WTC11 (cell line): ENCODE data around the gene PALB2. TPM values are rescaled to one million over a fixed set of nuclear protein-coding genes. Genes with fewer than 3 reads are reported as not detected.

Experiments
- ATAC-seq: fragments of 200-7000 bp; cut with Tn5 transposase; 2 replicates; pipeline ENCODE4 v1.10.0; 2021; ENCODE audit warnings: mild to moderate bottlenecking, moderate library complexity
- CTCF ChIA-PET: fragments of 300-600 bp; sonication (Branson Sonifier 250); formaldehyde crosslinking; loops from one replicate; lab custom pipeline; 2021; ENCODE audit warnings: antibody characterized with exemption; lab: Charles Lee
- POLR2A ChIA-PET: fragments of 350-600 bp; sonication (Branson Sonifier 250); formaldehyde crosslinking; loops from one replicate; lab custom pipeline; 2021; ENCODE audit warnings: antibody characterized with exemption; lab: Charles Lee
- DNase-seq: peaks from one replicate; pipeline ENCODE4 v3.0.0; 2021; ENCODE audit warnings: low spot score
- H3K27ac Mint-ChIP-seq: 2 replicates; pipeline ENCODE4 v1.8.0; 2021; ENCODE audit warnings: mixed read lengths
- H3K27me3 Mint-ChIP-seq: 2 replicates; pipeline ENCODE4 v1.8.0; 2021; ENCODE audit warnings: low read depth, mild to moderate bottlenecking, moderate library complexity, mixed read lengths
- H3K36me3 Mint-ChIP-seq: 2 replicates; pipeline ENCODE4 v1.8.0; 2021; ENCODE audit warnings: mixed read lengths
- H3K4me1 Mint-ChIP-seq: 2 replicates; pipeline ENCODE4 v1.8.0; 2022; ENCODE audit warnings: mixed read lengths
- H3K4me3 Mint-ChIP-seq: 2 replicates; pipeline ENCODE4 v1.8.0; 2021; ENCODE audit warnings: mild to moderate bottlenecking, moderate library complexity, mixed read lengths
- H3K9me3 Mint-ChIP-seq: 2 replicates; pipeline ENCODE4 v1.8.0; 2021; ENCODE audit warnings: mixed read lengths
- E2F1 ChIP-seq: sonication (generic); formaldehyde crosslinking; IDR thresholded peaks from 2 replicates; pipeline ENCODE4 v1.8.0; 2022; ENCODE audit warnings: mild to moderate bottlenecking, missing genetic modification reagents
- E2F4 ChIP-seq: sonication (generic); formaldehyde crosslinking; IDR thresholded peaks from 2 replicates; pipeline ENCODE4 v1.8.1; 2022; ENCODE audit warnings: low read depth, mild to moderate bottlenecking, moderate library complexity, missing genetic modification reagents, borderline replicate concordance
- E2F5 ChIP-seq: sonication (generic); formaldehyde crosslinking; IDR thresholded peaks from 2 replicates; pipeline ENCODE4 v1.8.1; 2022; ENCODE audit warnings: mild to moderate bottlenecking, moderate library complexity, missing genetic modification reagents
- FOXK1 ChIP-seq: sonication (generic); formaldehyde crosslinking; IDR thresholded peaks from 2 replicates; pipeline ENCODE4 v1.8.0; 2022; ENCODE audit warnings: mild to moderate bottlenecking, moderate library complexity, missing genetic modification reagents
- GRHL2 ChIP-seq: fragments of 250-450 bp; sonication (Bioruptor Pico); IDR thresholded peaks from 2 replicates; pipeline ENCODE4 v1.8.0; 2022; ENCODE audit warnings: mild to moderate bottlenecking, moderate library complexity; ENCODE audit not compliant: insufficient replicate concordance, severe bottlenecking
- HMGA2 ChIP-seq: fragments of 250-450 bp; sonication (Bioruptor Pico); IDR thresholded peaks from 2 replicates; pipeline ENCODE4 v1.4.0; 2021; ENCODE audit warnings: mild to moderate bottlenecking, moderate library complexity
- HMGXB4 ChIP-seq: sonication (generic); formaldehyde crosslinking; IDR thresholded peaks from 2 replicates; pipeline ENCODE4 v1.8.1; 2023; ENCODE audit warnings: mild to moderate bottlenecking, moderate library complexity, missing genetic modification reagents
- IRF1 ChIP-seq: sonication (generic); formaldehyde crosslinking; IDR thresholded peaks from 2 replicates; pipeline ENCODE4 v1.8.0; 2023; ENCODE audit warnings: missing genetic modification reagents
- KAT7 ChIP-seq: sonication (generic); formaldehyde crosslinking; IDR thresholded peaks from 2 replicates; pipeline ENCODE4 v1.8.1; 2023; ENCODE audit warnings: missing genetic modification reagents, mild to moderate bottlenecking, borderline replicate concordance
- MAX ChIP-seq: sonication (generic); formaldehyde crosslinking; IDR thresholded peaks from 2 replicates; pipeline ENCODE4 v1.8.0; 2022; ENCODE audit warnings: mild to moderate bottlenecking, missing genetic modification reagents
- NFE2L1 ChIP-seq: sonication (generic); formaldehyde crosslinking; IDR thresholded peaks from 2 replicates; pipeline ENCODE4 v1.8.1; 2023; ENCODE audit warnings: missing genetic modification reagents
- NFYB ChIP-seq: sonication (generic); formaldehyde crosslinking; conservative IDR thresholded peaks from 2 replicates; pipeline ENCODE4 v1.8.0; 2022; ENCODE audit warnings: low read depth, missing genetic modification reagents
- ZMAT4 ChIP-seq: fragments of 250-450 bp; sonication (Bioruptor Pico); IDR thresholded peaks from 2 replicates; pipeline ENCODE4 v1.9.0; 2021; ENCODE audit warnings: mild to moderate bottlenecking
- ZNF138 ChIP-seq: sonication (generic); formaldehyde crosslinking; conservative IDR thresholded peaks from 2 replicates; pipeline ENCODE4 v1.8.1; 2022; ENCODE audit warnings: mild to moderate bottlenecking, moderate library complexity, missing genetic modification reagents
- ZNF263 ChIP-seq: sonication (generic); formaldehyde crosslinking; IDR thresholded peaks from 2 replicates; pipeline ENCODE4 v1.8.1; 2022; ENCODE audit warnings: low read depth, mild to moderate bottlenecking, moderate library complexity, missing genetic modification reagents
- ZNF423 ChIP-seq: fragments of 250-450 bp; sonication (Bioruptor Pico); IDR thresholded peaks from 2 replicates; pipeline ENCODE4 v2.1.2; 2022; ENCODE audit warnings: mild to moderate bottlenecking, moderate library complexity
- ZNF532 ChIP-seq: fragments of 250-450 bp; sonication (Bioruptor Pico); IDR thresholded peaks from 2 replicates; pipeline ENCODE4 v1.9.0; 2021; ENCODE audit warnings: mild to moderate bottlenecking, borderline replicate concordance
- ZNF671 ChIP-seq: fragments of 250-450 bp; sonication (Bioruptor Pico); IDR thresholded peaks from 2 replicates; pipeline ENCODE4 v1.8.0; 2021; ENCODE audit warnings: mild to moderate bottlenecking
- ZSCAN18 ChIP-seq: fragments of 250-450 bp; sonication (Bioruptor Pico); IDR thresholded peaks from 2 replicates; pipeline ENCODE4 v2.1.2; 2022; ENCODE audit warnings: mild to moderate bottlenecking, moderate library complexity
- total RNA-seq: library from RNA; stranded (reverse); gene quantifications from 3 replicates; pipeline ENCODE4 v1.2.3, GENCODE V29; 2021

Gene PALB2
- total RNA-seq, 1 experiment from 2014 or later, result 32.1 TPM

- DNase-seq, result no peak
- H3K27ac Mint-ChIP-seq, result no peak overlapping the region
- ChIA-PET CTCF (interaction anchor here (1.5 kb wide), 1 partner anchor 75 kb away, joined by 3 read pairs; no protein-coding TSS in a partner anchor), POLR2A (no interaction called here)
- no peak overlapping the region for H3K4me3 Mint-ChIP-seq
- H3K36me3 Mint-ChIP-seq, result peaks cover 10% of the 10 kb centered on the region
- TF ChIP-seq GRHL2 (no peak), NFE2L1 (CRISPR knock-in tag) (no peak), HMGA2 (CRISPR knock-in tag) (no peak), ZNF423 (no peak), ZNF138 (no peak), ZMAT4 (no peak), NFYB (CRISPR knock-in tag) (no peak), KAT7 (CRISPR knock-in tag) (no peak), E2F4 (CRISPR knock-in tag) (no peak), IRF1 (no peak), ZNF532 (CRISPR knock-in tag) (no peak), ZNF671 (CRISPR knock-in tag) (no peak), ZNF263 (CRISPR knock-in tag) (no peak), E2F1 (CRISPR knock-in tag) (no peak), E2F5 (CRISPR knock-in tag) (no peak), ZSCAN18 (CRISPR knock-in tag) (no peak), HMGXB4 (no peak), FOXK1 (no peak), MAX (CRISPR knock-in tag) (no peak)
- H3K9me3 Mint-ChIP-seq, result no peaks in the 10 kb centered on the region
- ATAC-seq, result no peak
- H3K27me3 Mint-ChIP-seq, result no peaks in the 10 kb centered on the region
- no peaks in the 10 kb centered on the region for H3K4me1 Mint-ChIP-seq
These were observed 10.9 kb upstream of the PALB2 start for GRCh38 chr16:23651943-23652468.
